GM18511 (cell line): ENCODE measurements around the gene PMF1.

Source experiments
- ATAC-seq: cut with Tn5 transposase; IDR thresholded peaks from one replicate; pipeline ENCODE4 v1.9.1; 2021; ENCODE audit warnings: mild to moderate bottlenecking, moderate library complexity; ENCODE audit not compliant: unreplicated experiment

Gene PMF1

GRCh38 chr1:156262461-156263287, 49.9 kb downstream of the PMF1 start:
- ATAC-seq = no peak

GRCh38 chr1:156263288-156263655, 50.5 kb downstream of the PMF1 start:
- no peak for ATAC-seq

GRCh38 chr1:156266051-156266450, 53.2 kb downstream of the PMF1 start:
- ATAC-seq = no peak

- no peak for ATAC-seq
These were observed 55.5 kb downstream of the PMF1 start for GRCh38 chr1:156268336-156268735.

GRCh38 chr1:156270314-156270713, 57.5 kb downstream of the PMF1 start:
- ATAC-seq = no peak

- ATAC-seq = no peak
These were observed 63.7 kb downstream of the PMF1 start for GRCh38 chr1:156276532-156276931.

GRCh38 chr1:156276966-156277381, 64.2 kb downstream of the PMF1 start:
- no peak for ATAC-seq

- no peak for ATAC-seq
These were observed 67.0 kb downstream of the PMF1 start for GRCh38 chr1:156279837-156280236.

- peak; percentile 49 for ATAC-seq
These were observed 68.5 kb downstream of the PMF1 start for GRCh38 chr1:156281281-156281680.

GRCh38 chr1:156281693-156282478, 69.1 kb downstream of the PMF1 start:
- ATAC-seq = peak; percentile 9

GRCh38 chr1:156282479-156283222, 69.8 kb downstream of the PMF1 start, which contains the start of gene SMG5:
SMG5 (minus strand) TSS chr1:156282825; CDS start chr1:156282680, 145 bp downstream.
- peak; percentile 86 for ATAC-seq

- ATAC-seq = no peak
These were observed 70.7 kb downstream of the PMF1 start for GRCh38 chr1:156283521-156283920.

GRCh38 chr1:156284112-156284511, 71.3 kb downstream of the PMF1 start, which contains the start of gene TMEM79:
TMEM79 (plus strand) TSS chr1:156284325; CDS start chr1:156285227, 902 bp downstream.
- ATAC-seq = no peak

GRCh38 chr1:156284757-156285156, 72.0 kb downstream of the PMF1 start:
- ATAC-seq = no peak

GRCh38 chr1:156285437-156285836, 72.6 kb downstream of the PMF1 start:
- no peak for ATAC-seq

GRCh38 chr1:156286061-156286460, 73.3 kb downstream of the PMF1 start:
- no peak for ATAC-seq
